ENCODE measurements around the gene COL4A5.

GRCh38 chrX:108696690-108697089, 257.1 kb downstream of the COL4A5 start:
- TF ChIP-seq, protein P1, sequence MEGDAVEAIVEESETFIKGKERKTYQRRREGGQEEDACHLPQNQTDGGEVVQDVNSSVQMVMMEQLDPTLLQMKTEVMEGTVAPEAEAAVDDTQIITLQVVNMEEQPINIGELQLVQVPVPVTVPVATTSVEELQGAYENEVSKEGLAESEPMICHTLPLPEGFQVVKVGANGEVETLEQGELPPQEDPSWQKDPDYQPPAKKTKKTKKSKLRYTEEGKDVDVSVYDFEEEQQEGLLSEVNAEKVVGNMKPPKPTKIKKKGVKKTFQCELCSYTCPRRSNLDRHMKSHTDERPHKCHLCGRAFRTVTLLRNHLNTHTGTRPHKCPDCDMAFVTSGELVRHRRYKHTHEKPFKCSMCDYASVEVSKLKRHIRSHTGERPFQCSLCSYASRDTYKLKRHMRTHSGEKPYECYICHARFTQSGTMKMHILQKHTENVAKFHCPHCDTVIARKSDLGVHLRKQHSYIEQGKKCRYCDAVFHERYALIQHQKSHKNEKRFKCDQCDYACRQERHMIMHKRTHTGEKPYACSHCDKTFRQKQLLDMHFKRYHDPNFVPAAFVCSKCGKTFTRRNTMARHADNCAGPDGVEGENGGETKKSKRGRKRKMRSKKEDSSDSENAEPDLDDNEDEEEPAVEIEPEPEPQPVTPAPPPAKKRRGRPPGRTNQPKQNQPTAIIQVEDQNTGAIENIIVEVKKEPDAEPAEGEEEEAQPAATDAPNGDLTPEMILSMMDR (IDR thresholded peaks at IDR 0.05; ENCODE audit: insufficient read depth, low read length), result no peak
- TF ChIP-seq POLR2AphosphoS5 (IDR thresholded peaks at IDR 0.05; ENCODE audit: low read depth) (no peak), REST (IDR thresholded peaks at IDR 0.05; ENCODE audit: insufficient replicate concordance, low read depth) (no peak)
